DMS79 treated with DMSO at 0.1 percent for 48 hours (cell line): Measurements from ENCODE around the gene TMEM174.
"Not testable (repeated sequence)": the region's sequence is repeated elsewhere in the genome, so short reads cannot be mapped to it uniquely, and the experiment has no call there.

ENCODE experiments used
- DNase-seq: peaks from one replicate; lab custom pipeline; 2025; lab: John Stamatoyannopoulos, UW

TMEM174 gene

GRCh38 chr5:73196201-73196600, 23.2 kb downstream of the TMEM174 start:
- no peak for DNase-seq

- no peak for DNase-seq
Measured at GRCh38 chr5:73197637-73198257, 24.8 kb downstream of the TMEM174 start.

- DNase-seq: no peak
Measured at GRCh38 chr5:73198833-73199592, 26.0 kb downstream of the TMEM174 start.

- no peak for DNase-seq
Measured at GRCh38 chr5:73199671-73200070, 26.7 kb downstream of the TMEM174 start.

GRCh38 chr5:73201547-73202513, 28.8 kb downstream of the TMEM174 start:
- no peak for DNase-seq

GRCh38 chr5:73204332-73204731, 31.3 kb downstream of the TMEM174 start:
- DNase-seq: peak; percentile 60

GRCh38 chr5:73204733-73205132, 31.7 kb downstream of the TMEM174 start:
- no peak for DNase-seq

GRCh38 chr5:73205305-73205704, 32.3 kb downstream of the TMEM174 start:
- peak; percentile 33 for DNase-seq

- DNase-seq: not testable (repeated sequence)
Measured at GRCh38 chr5:73207239-73207638, 34.2 kb downstream of the TMEM174 start.

- DNase-seq: not testable (repeated sequence)
Measured at GRCh38 chr5:73209075-73209474, 36.1 kb downstream of the TMEM174 start.

- DNase-seq: not testable (repeated sequence)
Measured at GRCh38 chr5:73212693-73213092, 39.7 kb downstream of the TMEM174 start.

- DNase-seq: no peak
Measured at GRCh38 chr5:73213566-73213998, 40.6 kb downstream of the TMEM174 start.

- DNase-seq: no peak
Measured at GRCh38 chr5:73214306-73214705, 41.3 kb downstream of the TMEM174 start.

GRCh38 chr5:73214996-73215395, 42.0 kb downstream of the TMEM174 start:
- DNase-seq: peak; percentile 66

GRCh38 chr5:73215531-73215890, 42.5 kb downstream of the TMEM174 start:
- DNase-seq: no peak

- DNase-seq: peak; percentile 49
Measured at GRCh38 chr5:73215891-73216610, 43.1 kb downstream of the TMEM174 start.

- DNase-seq: no peak
Measured at GRCh38 chr5:73218552-73219171, 45.7 kb downstream of the TMEM174 start.

- not testable (repeated sequence) for DNase-seq
Measured at GRCh38 chr5:73219336-73219735, 46.3 kb downstream of the TMEM174 start.

GRCh38 chr5:73221161-73221560, 48.2 kb downstream of the TMEM174 start:
- no peak for DNase-seq

GRCh38 chr5:73221726-73222125, 48.7 kb downstream of the TMEM174 start:
- no peak for DNase-seq

GRCh38 chr5:73222173-73222572, 49.2 kb downstream of the TMEM174 start:
- no peak for DNase-seq
